NT2/D1 (cell line): ENCODE measurements around the gene DESI2.

Experiments
- YY1 ChIP-seq: IDR thresholded peaks from 2 replicates; pipeline ENCODE4 v1.6.1; 2011; ENCODE audit not compliant: insufficient read length, insufficient read depth
- ZNF274 ChIP-seq: IDR thresholded peaks from 2 replicates; pipeline ENCODE4 v1.6.1; 2011; ENCODE audit warnings: mild to moderate bottlenecking, low read depth, low read length

- TF ChIP-seq ZNF274 (no peak), YY1 (no peak)
Measured at GRCh38 chr1:244705261-244706234, 52.6 kb downstream of the DESI2 start.
